IMR-90 (cell line): Measurements from ENCODE around the gene FAXDC2. TPM values are rescaled to one million over a fixed set of nuclear protein-coding genes. Genes with fewer than 3 reads are reported as not detected.
A peak's percentile ranks its signal among the peaks of the same experiment; 100 is the strongest.

Experiments
- ATAC-seq: fragments of 200-7000 bp; cut with Tn5 transposase; 2 replicates; pipeline ENCODE4 v1.9.1; 2020; ENCODE audit warnings: low read depth, mild to moderate bottlenecking, moderate library complexity
- BruUV-seq: library from RNA; stranded (reverse); fragments of 400-500 nt; replicated peaks from 2 replicates; lab custom pipeline; 2021; lab: Mats Ljungman, UMichigan
- CTCF ChIA-PET: fragments of 300-600 bp; formaldehyde crosslinking; extraction: SDS; loops from one replicate; lab custom pipeline; 2021; ENCODE audit warnings: antibody characterized with exemption; lab: Yijun Ruan, JAX
- POLR2A ChIA-PET: fragments of 300-600 bp; sonication (Branson Sonifier 250); formaldehyde crosslinking; loops from one replicate; lab custom pipeline; 2022; ENCODE audit warnings: antibody characterized with exemption; ENCODE audit not compliant: unreplicated experiment; lab: Charles Lee
- DNase-seq: peaks from one replicate; pipeline ENCODE4 v3.0.0; 2013
- H2AFZ ChIP-seq: replicated peaks from 2 replicates; pipeline ENCODE3; 2013; ENCODE audit warnings: low read length, mild to moderate bottlenecking; ENCODE audit not compliant: poor library complexity
- H2AK5ac ChIP-seq: 2 replicates; pipeline ENCODE4 v1.6.1; 2013; ENCODE audit warnings: low read depth, low read length, inconsistent platforms
- H2AK9ac ChIP-seq: replicated peaks from 2 replicates; pipeline ENCODE3; 2013; ENCODE audit warnings: mild to moderate bottlenecking, low read depth, low read length, moderate library complexity; ENCODE audit not compliant: poor library complexity
- H2BK120ac ChIP-seq: 2 replicates; pipeline ENCODE4 v1.6.1; 2013; ENCODE audit warnings: low read depth, low read length, inconsistent platforms
- H2BK15ac ChIP-seq: 3 replicates; pipeline ENCODE4 v1.6.1; 2013; ENCODE audit warnings: low read depth, low read length, inconsistent platforms
- H2BK20ac ChIP-seq: 2 replicates; pipeline ENCODE4 v1.6.1; 2013; ENCODE audit warnings: low read depth, mild to moderate bottlenecking, inconsistent platforms, low read length, moderate library complexity
- H2BK5ac ChIP-seq: 2 replicates; pipeline ENCODE4 v1.6.1; 2013; ENCODE audit warnings: mild to moderate bottlenecking, low read depth, low read length, inconsistent platforms; ENCODE audit not compliant: poor library complexity, severe bottlenecking
- H3K14ac ChIP-seq: replicated peaks from 2 replicates; pipeline ENCODE4 v1.6.1; 2013; ENCODE audit warnings: low read depth, low read length, inconsistent platforms
- H3K18ac ChIP-seq: 2 replicates; pipeline ENCODE4 v1.6.1; 2013; ENCODE audit warnings: low read depth, low read length, control low read depth
- H3K23ac ChIP-seq: 2 replicates; pipeline ENCODE4 v1.6.1; 2013; ENCODE audit warnings: low read depth, low read length, inconsistent platforms
- H3K27ac ChIP-seq: 2 replicates; pipeline ENCODE4 v1.5.1; 2013; ENCODE audit warnings: mild to moderate bottlenecking, control low read depth, low read length; ENCODE audit not compliant: insufficient read depth
- H3K27me3 ChIP-seq: 2 replicates; pipeline ENCODE4 v1.6.1; 2013; ENCODE audit warnings: low read length; ENCODE audit not compliant: control insufficient read depth, insufficient read depth
- H3K36me3 ChIP-seq: 2 replicates; pipeline ENCODE4 v1.6.1; 2013; ENCODE audit warnings: low read length, mixed read lengths; ENCODE audit not compliant: control insufficient read depth, insufficient read depth
- H3K4ac ChIP-seq: 2 replicates; pipeline ENCODE4 v1.6.1; 2013; ENCODE audit warnings: low read depth, low read length, inconsistent platforms
- H3K4me1 ChIP-seq: 2 replicates; pipeline ENCODE4 v1.6.1; 2013; ENCODE audit warnings: low read length, mixed read lengths; ENCODE audit not compliant: control insufficient read depth, insufficient read depth
- H3K4me2 ChIP-seq: 2 replicates; pipeline ENCODE4 v1.6.1; 2013; ENCODE audit warnings: low read depth, mild to moderate bottlenecking, control low read depth, low read length, moderate library complexity
- H3K4me3 ChIP-seq: 2 replicates; pipeline ENCODE4 v1.5.1; 2013; ENCODE audit warnings: low read depth, mild to moderate bottlenecking, control low read depth, low read length, moderate library complexity; ENCODE audit not compliant: insufficient read depth
- H3K56ac ChIP-seq: 2 replicates; pipeline ENCODE4 v1.6.1; 2013; ENCODE audit warnings: low read length, inconsistent platforms; ENCODE audit not compliant: insufficient read depth; ENCODE audit errors: extremely low read depth
- H3K79me1 ChIP-seq, 2 experiments: 2 replicates each; pipeline ENCODE4 v1.6.1; 2013; ENCODE audit warnings: low read length in 2 of 2, inconsistent platforms in 1 of 2, low read depth in 1 of 2
- H3K9ac ChIP-seq: 2 replicates; pipeline ENCODE4 v1.6.1; 2013; ENCODE audit warnings: low read depth, low read length, control low read depth
- H3K9me1 ChIP-seq: 2 replicates; pipeline ENCODE4 v1.6.1; 2013; ENCODE audit warnings: low read length, inconsistent platforms; ENCODE audit not compliant: insufficient read depth
- H3K9me3 ChIP-seq: 2 replicates; pipeline ENCODE4 v1.6.1; 2013; ENCODE audit warnings: low read length; ENCODE audit not compliant: control insufficient read depth, insufficient read depth
- H4K20me1 ChIP-seq: 2 replicates; pipeline ENCODE4 v1.6.1; 2013; ENCODE audit warnings: low read length, inconsistent platforms; ENCODE audit not compliant: insufficient read depth
- H4K5ac ChIP-seq: 2 replicates; pipeline ENCODE4 v1.6.1; 2013; ENCODE audit warnings: mild to moderate bottlenecking, low read depth, low read length, control low read depth
- H4K8ac ChIP-seq, 2 experiments: 2 replicates each; pipeline ENCODE4 v1.6.1; 2013; ENCODE audit warnings: low read depth in 2 of 2, low read length in 2 of 2, control low read depth in 1 of 2, inconsistent platforms in 1 of 2
- H4K91ac ChIP-seq: 2 replicates; pipeline ENCODE4 v1.6.1; 2013; ENCODE audit warnings: low read depth, low read length, inconsistent platforms; ENCODE audit not compliant: insufficient read depth
- BHLHE40 ChIP-seq: fragments of 150-350 bp; IDR thresholded peaks from 2 replicates; pipeline ENCODE4 v1.6.1; 2016; ENCODE audit warnings: mild to moderate bottlenecking, low read depth, low read length
- CHD1 ChIP-seq: IDR thresholded peaks from 2 replicates; pipeline ENCODE4 v1.6.1; 2012; ENCODE audit warnings: low read depth, low read length, improper control_type of control experiment
- NFE2L2 ChIP-seq: fragments of 150-350 bp; IDR thresholded peaks from 2 replicates; pipeline ENCODE4 v1.6.1; 2016; ENCODE audit warnings: low read depth, mild to moderate bottlenecking, low read length
- RCOR1 ChIP-seq: IDR thresholded peaks from 2 replicates; pipeline ENCODE4 v1.6.1; 2012; ENCODE audit warnings: mild to moderate bottlenecking, low read length, improper control_type of control experiment; ENCODE audit not compliant: insufficient replicate concordance
- RFX5 ChIP-seq: IDR thresholded peaks from 2 replicates; pipeline ENCODE4 v1.8.0; 2012; ENCODE audit warnings: low read depth, mild to moderate bottlenecking, low read length, moderate library complexity
- SMC3 ChIP-seq: fragments of 150-350 bp; IDR thresholded peaks from 2 replicates; pipeline ENCODE4 v1.6.1; 2016; ENCODE audit warnings: low read depth, mild to moderate bottlenecking, antibody characterized with exemption, low read length, moderate library complexity
- WGBS, 2 experiments: methylation state at CpG; one replicate each; pipeline versions ENCODE4 v1.1.5 to v1.1.7; 2013; ENCODE audit warnings: missing lambda C conversion rate in 2 of 2; ENCODE audit not compliant: insufficient read length in 1 of 2; ENCODE audit errors: extremely low coverage in 2 of 2; 5-methylcytosine and 5-hydroxymethylcytosine counted together
- dilution Hi-C: fragments of 300-500 bp; cut with HindIII; formaldehyde crosslinking; loops from one replicate; pipeline ENCODE4 v1.14.3; 2018; ENCODE audit warnings: low sequenced_read_pairs; ENCODE audit not compliant: unreplicated experiment
- in situ Hi-C: fragments of 300-500 bp; cut with MboI; formaldehyde crosslinking; loops from 3 replicates; pipeline ENCODE4 v1.14.3; 2019; ENCODE audit warnings: low sequenced_read_pairs, inconsistent platforms, mixed read lengths
- intact Hi-C: fragments of 100-400 bp; cut with micrococcal nuclease; formaldehyde crosslinking; loops from 2 replicates; pipeline ENCODE4 v1.10.0; 2022
- polyA plus RNA-seq, 3 experiments: library from polyadenylated mRNA; depleted of rRNA; stranded (reverse); fragments of >200 nt; gene quantifications; 2 replicates each; pipeline ENCODE4 v1.2.3, GENCODE V29; 2012; ENCODE audit warnings: low replicate concordance in 1 of 3
- total RNA-seq: library from RNA; depleted of rRNA; stranded (reverse); fragments of >200 nt; gene quantifications from 2 replicates; pipeline ENCODE4 v1.2.3, GENCODE V29; 2012
- TF ChIP-seq, protein P1 (sequence below): fragments of 150-350 bp; IDR thresholded peaks from 2 replicates; pipeline ENCODE4 v1.6.1; 2016; ENCODE audit warnings: low read depth, mild to moderate bottlenecking, low read length, moderate library complexity, borderline replicate concordance
- TF ChIP-seq, protein P2 (sequence below): conservative IDR thresholded peaks from 2 replicates; pipeline ENCODE4 v1.5.1; 2012; ENCODE audit warnings: mild to moderate bottlenecking, low read depth, low read length, improper control_type of control experiment

Gene FAXDC2
- total and polyA plus RNA-seq, 2 of the 4 experiments (the other 2 are of a cell fraction) = 4.3 to 8.9 TPM

DNA sequence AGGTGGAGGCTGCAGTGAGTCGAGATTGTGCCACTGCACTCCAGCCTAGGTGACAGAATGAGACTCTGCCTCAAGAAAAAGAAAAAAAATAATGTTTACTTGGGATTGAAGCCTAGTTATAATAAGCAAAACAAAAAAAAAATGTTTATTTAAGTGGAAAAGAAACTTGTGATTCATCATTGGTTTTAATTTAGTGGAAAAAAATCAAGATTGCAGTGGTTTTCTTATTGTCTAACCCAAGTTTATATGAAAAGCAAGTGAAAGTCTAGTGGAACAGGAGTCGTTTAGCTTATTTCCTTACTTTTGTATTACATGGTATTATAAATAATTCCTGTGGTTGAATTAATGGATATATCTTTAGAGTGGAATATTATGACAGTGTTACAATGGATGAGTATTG lies 16.4 kb upstream of the FAXDC2 start:
- Histone ChIP-seq H3K4me2 (no peak overlapping the region), H3K18ac (no peak overlapping the region), H3K23ac (no peak overlapping the region), H4K91ac (no peak overlapping the region), H3K4me3 (no peak overlapping the region), H2AK5ac (no peak overlapping the region), H3K9ac (no peak overlapping the region), H3K36me3 (peaks cover 25% of the 10 kb centered on the region), H3K56ac (no peak overlapping the region), H3K79me1 (peaks cover 27 to 58% of the 10 kb centered on the region in 2 experiments), H4K5ac (no peak overlapping the region), H3K27me3 (no peaks in the 10 kb centered on the region), H3K14ac (no peak overlapping the region), H2BK20ac (no peak overlapping the region), H3K9me1 (peaks cover 3% of the 10 kb centered on the region; the same call in 1 of the 2 replicates), H3K4ac (no peak overlapping the region), H4K8ac (no peak overlapping the region), H2AFZ (no peak overlapping the region), H2BK15ac (no peak overlapping the region), H3K9me3 (no peaks in the 10 kb centered on the region), H2AK9ac (no peak overlapping the region), H2BK5ac (peak overlapping the region; percentile 57), H3K4me1 (peaks cover 3% of the 10 kb centered on the region), H2BK120ac (no peak overlapping the region), H3K27ac (no peak overlapping the region), H4K20me1 (peaks cover 38% of the 10 kb centered on the region)
- no peak for TF ChIP-seq RCOR1
- no peak for TF ChIP-seq NFE2L2
- no peak for TF ChIP-seq BHLHE40
- no peak for TF ChIP-seq RFX5
- TF ChIP-seq, protein P1, sequence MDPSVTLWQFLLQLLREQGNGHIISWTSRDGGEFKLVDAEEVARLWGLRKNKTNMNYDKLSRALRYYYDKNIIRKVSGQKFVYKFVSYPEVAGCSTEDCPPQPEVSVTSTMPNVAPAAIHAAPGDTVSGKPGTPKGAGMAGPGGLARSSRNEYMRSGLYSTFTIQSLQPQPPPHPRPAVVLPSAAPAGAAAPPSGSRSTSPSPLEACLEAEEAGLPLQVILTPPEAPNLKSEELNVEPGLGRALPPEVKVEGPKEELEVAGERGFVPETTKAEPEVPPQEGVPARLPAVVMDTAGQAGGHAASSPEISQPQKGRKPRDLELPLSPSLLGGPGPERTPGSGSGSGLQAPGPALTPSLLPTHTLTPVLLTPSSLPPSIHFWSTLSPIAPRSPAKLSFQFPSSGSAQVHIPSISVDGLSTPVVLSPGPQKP = no peak
- no peak for TF ChIP-seq SMC3
- no peak for TF ChIP-seq CHD1
- TF ChIP-seq, protein P2, sequence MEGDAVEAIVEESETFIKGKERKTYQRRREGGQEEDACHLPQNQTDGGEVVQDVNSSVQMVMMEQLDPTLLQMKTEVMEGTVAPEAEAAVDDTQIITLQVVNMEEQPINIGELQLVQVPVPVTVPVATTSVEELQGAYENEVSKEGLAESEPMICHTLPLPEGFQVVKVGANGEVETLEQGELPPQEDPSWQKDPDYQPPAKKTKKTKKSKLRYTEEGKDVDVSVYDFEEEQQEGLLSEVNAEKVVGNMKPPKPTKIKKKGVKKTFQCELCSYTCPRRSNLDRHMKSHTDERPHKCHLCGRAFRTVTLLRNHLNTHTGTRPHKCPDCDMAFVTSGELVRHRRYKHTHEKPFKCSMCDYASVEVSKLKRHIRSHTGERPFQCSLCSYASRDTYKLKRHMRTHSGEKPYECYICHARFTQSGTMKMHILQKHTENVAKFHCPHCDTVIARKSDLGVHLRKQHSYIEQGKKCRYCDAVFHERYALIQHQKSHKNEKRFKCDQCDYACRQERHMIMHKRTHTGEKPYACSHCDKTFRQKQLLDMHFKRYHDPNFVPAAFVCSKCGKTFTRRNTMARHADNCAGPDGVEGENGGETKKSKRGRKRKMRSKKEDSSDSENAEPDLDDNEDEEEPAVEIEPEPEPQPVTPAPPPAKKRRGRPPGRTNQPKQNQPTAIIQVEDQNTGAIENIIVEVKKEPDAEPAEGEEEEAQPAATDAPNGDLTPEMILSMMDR = no peak
- ATAC-seq (peak; percentile 36), DNase-seq (peak; percentile 26)
- CTCF ChIA-PET = interaction anchor here (0.7 kb wide), 1 partner anchor 209 kb away, joined by 3 read pairs; no protein-coding TSS in a partner anchor
- BruUV-seq = no TSS peak
- intact Hi-C loops (loop anchor here (5.0 kb wide), 1 partner anchor 50 kb away; no protein-coding TSS in a partner anchor), in situ Hi-C loops (no loop called here), dilution Hi-C loops (no loop called here)
- POLR2A ChIA-PET = no interaction called here
- no CpG with 5 or more reads among the region's 2 CpGs for WGBS, 2 experiments
